Skeletal muscle tissue (tissue), 4 donors: ENCODE data around the gene OLIG2. TPM values are rescaled to one million over a fixed set of nuclear protein-coding genes. Genes with fewer than 3 reads are reported as not detected.
A peak's percentile ranks its signal among the peaks of the same experiment; 100 is the strongest.

Experiments
- H3K27ac ChIP-seq: one replicate; pipeline ENCODE4 v1.7.0; 2013; ENCODE audit warnings: mild to moderate bottlenecking, low read depth, low read length, inconsistent platforms
- H3K27me3 ChIP-seq, 3 donors: one replicate each; pipeline ENCODE4 v1.7.0; 2013; ENCODE audit warnings: low read length in 3 of 3; ENCODE audit not compliant: control insufficient read depth in 3 of 3, insufficient read depth in 3 of 3
- H3K36me3 ChIP-seq, 3 donors: one replicate each; pipeline ENCODE4 v1.7.0; 2013; ENCODE audit warnings: low read length in 3 of 3; ENCODE audit not compliant: control insufficient read depth in 3 of 3, insufficient read depth in 3 of 3
- H3K4me1 ChIP-seq, 3 donors: one replicate each; pipeline ENCODE4 v1.7.0; 2013; ENCODE audit warnings: low read length in 3 of 3, mild to moderate bottlenecking in 3 of 3; ENCODE audit not compliant: control insufficient read depth in 3 of 3, insufficient read depth in 3 of 3
- H3K4me3 ChIP-seq, 3 donors: one replicate each; pipeline ENCODE4 v1.7.0; 2013; ENCODE audit warnings: low read length in 3 of 3
- H3K9ac ChIP-seq, 3 donors: one replicate each; pipeline ENCODE4 v1.7.0; 2013; ENCODE audit warnings: low read length in 3 of 3, mild to moderate bottlenecking in 3 of 3, moderate library complexity in 2 of 3, low read depth in 1 of 3
- H3K9me3 ChIP-seq, 3 donors: one replicate each; pipeline ENCODE4 v1.7.0; 2013; ENCODE audit warnings: low read length in 3 of 3; ENCODE audit not compliant: control insufficient read depth in 3 of 3
- total RNA-seq: library from RNA; depleted of rRNA; stranded (reverse); fragments of >200 nt; gene quantifications from one replicate; pipeline ENCODE4 v1.2.3, GENCODE V29; 2014
- donor health status: Osteomylitis.

OLIG2 gene
- total RNA-seq, 1 donor from 2014 or later, result not detected

DNA sequence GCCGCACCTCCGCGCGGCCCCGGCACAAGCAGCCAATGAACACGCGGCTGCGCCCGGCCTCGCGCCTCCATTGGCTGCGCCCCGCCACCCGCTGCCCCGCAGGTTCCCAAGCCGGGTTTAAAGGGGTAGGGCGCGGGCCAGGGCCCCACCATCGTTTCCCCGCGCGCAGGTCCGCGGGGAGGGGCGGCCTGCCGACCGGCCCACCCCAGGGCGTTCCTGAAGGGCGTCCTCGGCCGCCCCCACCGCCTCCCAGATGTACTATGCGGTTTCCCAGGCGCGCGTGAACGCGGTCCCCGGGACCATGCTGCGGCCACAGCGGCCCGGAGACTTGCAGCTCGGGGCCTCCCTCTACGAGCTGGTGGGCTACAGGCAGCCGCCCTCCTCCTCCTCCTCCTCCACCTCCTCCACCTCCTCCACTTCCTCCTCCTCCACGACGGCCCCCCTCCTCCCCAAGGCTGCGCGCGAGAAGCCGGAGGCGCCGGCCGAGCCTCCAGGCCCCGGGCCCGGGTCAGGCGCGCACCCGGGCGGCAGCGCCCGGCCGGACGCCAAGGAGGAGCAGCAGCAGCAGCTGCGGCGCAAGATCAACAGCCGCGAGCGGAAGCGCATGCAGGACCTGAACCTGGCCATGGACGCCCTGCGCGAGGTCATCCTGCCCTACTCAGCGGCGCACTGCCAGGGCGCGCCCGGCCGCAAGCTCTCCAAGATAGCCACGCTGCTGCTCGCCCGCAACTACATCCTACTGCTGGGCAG is 44.4 kb downstream of the OLIG2 start, which contains the start of gene OLIG1:
Gene OLIG1, plus strand, starts transcription at position 148 of the 750 bp plus-strand sequence. Its CDS starts 106 bp downstream, at position 254.
- peak within 1 kb of the TSS in 1 of 3 donors; percentile 50 for H3K9ac ChIP-seq
- peaks cover 11 to 17% (median 15%) of the 10 kb centered on the region in 3 donors for H3K4me1 ChIP-seq
- H3K9me3 ChIP-seq, result no peaks in the 10 kb centered on the region
- no peaks in the 10 kb centered on the region for H3K36me3 ChIP-seq
- peaks cover 72 to 79% (median 75%) of the 10 kb centered on the region in 3 donors for H3K27me3 ChIP-seq
- no peak within 1 kb of the TSS for H3K27ac ChIP-seq
- H3K4me3 ChIP-seq, result peak within 1 kb of the TSS; percentile 48 to 72 (median 59)

DNA sequence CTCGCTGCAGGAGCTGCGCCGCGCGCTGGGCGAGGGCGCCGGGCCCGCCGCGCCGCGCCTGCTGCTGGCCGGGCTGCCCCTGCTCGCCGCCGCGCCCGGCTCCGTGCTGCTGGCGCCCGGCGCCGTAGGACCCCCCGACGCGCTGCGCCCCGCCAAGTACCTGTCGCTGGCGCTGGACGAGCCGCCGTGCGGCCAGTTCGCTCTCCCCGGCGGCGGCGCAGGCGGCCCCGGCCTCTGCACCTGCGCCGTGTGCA is 44.9 kb downstream of the OLIG2 start:
- peak overlapping the region in 2 of 3 donors; percentile 59 to 72 for H3K4me3 ChIP-seq
- no peak overlapping the region for H3K27ac ChIP-seq
- H3K27me3 ChIP-seq, result peaks cover 73 to 84% (median 77%) of the 10 kb centered on the region in 3 donors
- peaks cover 11 to 17% (median 15%) of the 10 kb centered on the region in 3 donors for H3K4me1 ChIP-seq
- H3K9ac ChIP-seq, result peak overlapping the region in 1 of 3 donors; percentile 50
- no peaks in the 10 kb centered on the region for H3K36me3 ChIP-seq
- H3K9me3 ChIP-seq, result no peaks in the 10 kb centered on the region

DNA sequence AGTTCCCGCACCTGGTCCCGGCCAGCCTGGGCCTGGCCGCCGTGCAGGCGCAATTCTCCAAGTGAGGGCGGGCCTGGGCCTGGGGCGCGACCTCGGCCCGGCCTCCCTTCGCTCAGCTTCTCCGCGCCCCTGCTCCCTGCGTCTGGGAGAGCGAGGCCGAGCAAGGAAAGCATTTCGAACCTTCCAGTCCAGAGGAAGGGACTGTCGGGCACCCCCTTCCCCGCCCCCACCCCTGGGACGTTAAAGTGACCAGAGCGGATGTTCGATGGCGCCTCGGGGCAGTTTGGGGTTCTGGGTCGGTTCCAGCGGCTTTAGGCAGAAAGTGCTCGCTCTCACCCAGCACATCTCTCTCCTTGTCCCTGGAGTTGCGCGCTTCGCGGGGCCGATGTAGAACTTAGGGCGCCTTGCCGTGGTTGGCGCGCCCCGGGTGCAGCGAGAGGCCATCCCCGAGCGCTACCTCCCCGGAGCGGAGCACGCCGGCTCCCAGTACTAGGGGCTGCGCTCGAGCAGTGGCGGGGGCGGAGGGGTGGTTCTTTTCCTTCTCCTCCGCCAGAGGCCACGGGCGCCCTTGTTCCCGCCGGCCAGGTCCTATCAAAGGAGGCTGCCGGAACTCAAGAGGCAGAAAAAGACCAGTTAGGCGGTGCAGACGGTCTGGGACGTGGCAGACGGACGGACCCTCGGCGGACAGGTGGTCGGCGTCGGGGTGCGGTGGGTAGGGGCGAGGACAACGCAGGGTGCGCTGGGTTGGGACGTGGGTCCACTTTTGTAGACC is 45.4 kb downstream of the OLIG2 start:
- Histone ChIP-seq H3K36me3 (no peaks in the 10 kb centered on the region), H3K9ac (peak overlapping the region in 1 of 3 donors; percentile 8), H3K9me3 (no peaks in the 10 kb centered on the region), H3K27me3 (peaks cover 77 to 85% (median 82%) of the 10 kb centered on the region in 3 donors), H3K4me1 (peaks cover 11 to 17% (median 15%) of the 10 kb centered on the region in 3 donors), H3K27ac (no peak overlapping the region), H3K4me3 (peak overlapping the region; percentile 13 to 62 (median 59))

DNA sequence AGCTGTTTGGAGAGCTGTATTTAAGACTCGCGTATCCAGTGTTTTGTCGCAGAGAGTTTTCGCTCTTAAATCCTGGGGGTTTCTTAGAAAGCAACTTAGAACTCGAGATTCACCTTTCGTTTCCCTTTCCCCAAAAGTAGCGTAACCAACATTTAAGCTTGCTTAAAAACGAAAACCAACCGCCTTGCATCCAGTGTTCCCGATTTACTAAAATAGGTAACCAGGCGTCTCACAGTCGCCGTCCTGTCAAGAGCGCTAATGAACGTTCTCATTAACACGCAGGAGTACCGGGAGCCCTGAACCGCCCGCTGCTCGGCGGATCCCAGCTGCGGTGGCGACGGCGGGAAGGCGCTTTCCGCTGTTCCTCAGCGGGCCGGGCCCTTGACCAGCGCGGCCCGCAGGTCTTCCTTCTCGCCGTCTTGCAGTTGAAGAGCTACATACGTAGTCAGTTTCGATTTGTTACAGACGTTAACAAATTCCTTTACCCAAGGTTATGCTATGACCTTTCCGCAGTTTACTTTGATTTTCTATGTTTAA is 46.1 kb downstream of the OLIG2 start:
- H3K4me3 ChIP-seq, result peak overlapping the region; percentile 59 to 62 (median 61)
- no peaks in the 10 kb centered on the region for H3K9me3 ChIP-seq
- no peaks in the 10 kb centered on the region for H3K36me3 ChIP-seq
- no peak overlapping the region for H3K27ac ChIP-seq
- H3K27me3 ChIP-seq, result peaks cover 76 to 82% (median 78%) of the 10 kb centered on the region in 3 donors
- peaks cover 11 to 17% (median 15%) of the 10 kb centered on the region in 3 donors for H3K4me1 ChIP-seq
- H3K9ac ChIP-seq, result no peak overlapping the region

DNA sequence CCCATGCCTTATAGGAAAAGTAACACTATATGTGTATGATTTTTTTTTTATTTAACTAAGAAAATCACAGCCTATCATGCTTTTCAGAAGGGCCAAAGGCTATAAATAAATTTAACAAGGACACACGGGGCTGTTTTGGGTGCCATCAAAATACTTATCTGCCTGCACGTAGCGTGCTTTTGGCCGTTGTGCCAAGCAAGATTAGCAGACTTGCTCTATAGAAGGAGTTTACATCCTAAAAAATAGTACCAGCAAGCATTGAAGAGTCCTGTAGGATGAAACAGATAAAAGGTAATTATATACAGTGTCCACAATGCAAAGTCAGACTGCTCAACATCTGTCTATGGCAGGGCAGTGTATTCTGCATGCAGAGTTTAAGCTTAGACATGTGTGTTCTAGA is 47.9 kb downstream of the OLIG2 start:
- Histone ChIP-seq H3K27ac (no peak overlapping the region), H3K36me3 (no peaks in the 10 kb centered on the region), H3K9ac (no peak overlapping the region), H3K27me3 (peaks cover 69 to 75% (median 73%) of the 10 kb centered on the region in 3 donors), H3K9me3 (no peaks in the 10 kb centered on the region), H3K4me3 (no peak overlapping the region), H3K4me1 (peaks cover 11 to 17% (median 15%) of the 10 kb centered on the region in 3 donors)

DNA sequence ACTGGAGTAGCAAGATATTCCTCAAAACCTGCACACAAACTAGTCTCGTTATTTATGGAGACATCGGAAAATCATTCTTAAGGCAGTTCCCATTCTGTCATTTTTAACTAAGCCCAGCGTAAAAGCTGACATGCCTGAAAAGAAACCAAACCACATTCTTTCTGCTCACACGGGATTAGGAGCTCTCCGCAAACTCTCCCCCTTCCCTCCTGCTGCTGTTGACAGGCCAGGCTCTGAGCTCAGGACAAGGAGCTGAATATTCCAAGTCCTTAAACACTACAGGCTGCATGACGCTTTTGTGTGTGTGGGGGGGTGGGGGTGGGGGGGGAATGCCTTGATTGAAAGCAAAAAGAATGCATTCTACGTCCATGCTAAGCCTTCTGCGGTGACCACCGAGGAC is 49.4 kb downstream of the OLIG2 start:
- Histone ChIP-seq H3K36me3 (no peaks in the 10 kb centered on the region), H3K4me1 (peaks cover 11 to 15% (median 13%) of the 10 kb centered on the region in 3 donors), H3K9ac (no peak overlapping the region), H3K27ac (no peak overlapping the region), H3K9me3 (no peaks in the 10 kb centered on the region), H3K27me3 (peaks cover 57 to 69% (median 61%) of the 10 kb centered on the region in 3 donors), H3K4me3 (no peak overlapping the region)

DNA sequence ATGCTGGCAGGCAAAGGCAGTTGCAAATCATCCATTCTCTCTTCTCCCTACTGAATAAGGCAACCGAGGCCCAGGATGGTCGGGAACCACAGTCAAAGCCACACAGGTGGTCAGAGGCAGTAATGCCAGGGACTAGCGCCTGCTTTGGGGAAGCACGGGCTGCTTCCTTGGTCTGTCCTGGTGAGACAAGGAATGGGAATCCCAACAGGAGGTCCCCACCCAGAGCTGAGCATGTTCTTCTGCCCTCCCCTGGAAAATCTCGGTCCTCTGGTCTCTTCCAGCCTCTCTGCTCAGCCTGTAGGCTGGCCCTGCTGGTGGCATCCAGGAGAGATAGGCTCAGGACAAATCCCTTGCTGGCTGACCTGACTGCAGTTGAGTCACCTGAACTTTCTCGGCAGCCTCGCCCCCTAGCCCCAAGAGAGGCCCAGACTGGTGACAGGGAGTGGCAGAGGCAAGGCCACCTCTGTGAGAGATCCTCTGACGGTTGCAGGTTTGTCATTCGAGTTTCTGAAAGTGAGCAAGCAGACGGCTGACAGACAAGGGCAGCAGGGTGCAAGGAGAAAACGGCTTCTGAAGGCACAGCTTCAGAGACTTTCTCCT is 50.0 kb downstream of the OLIG2 start:
- H3K9ac ChIP-seq, result no peak overlapping the region
- no peaks in the 10 kb centered on the region for H3K9me3 ChIP-seq
- H3K4me3 ChIP-seq, result no peak overlapping the region
- H3K4me1 ChIP-seq, result peaks cover 11% of the 10 kb centered on the region in 3 donors
- peaks cover 56 to 71% (median 57%) of the 10 kb centered on the region in 3 donors for H3K27me3 ChIP-seq
- H3K27ac ChIP-seq, result no peak overlapping the region
- no peaks in the 10 kb centered on the region for H3K36me3 ChIP-seq

DNA sequence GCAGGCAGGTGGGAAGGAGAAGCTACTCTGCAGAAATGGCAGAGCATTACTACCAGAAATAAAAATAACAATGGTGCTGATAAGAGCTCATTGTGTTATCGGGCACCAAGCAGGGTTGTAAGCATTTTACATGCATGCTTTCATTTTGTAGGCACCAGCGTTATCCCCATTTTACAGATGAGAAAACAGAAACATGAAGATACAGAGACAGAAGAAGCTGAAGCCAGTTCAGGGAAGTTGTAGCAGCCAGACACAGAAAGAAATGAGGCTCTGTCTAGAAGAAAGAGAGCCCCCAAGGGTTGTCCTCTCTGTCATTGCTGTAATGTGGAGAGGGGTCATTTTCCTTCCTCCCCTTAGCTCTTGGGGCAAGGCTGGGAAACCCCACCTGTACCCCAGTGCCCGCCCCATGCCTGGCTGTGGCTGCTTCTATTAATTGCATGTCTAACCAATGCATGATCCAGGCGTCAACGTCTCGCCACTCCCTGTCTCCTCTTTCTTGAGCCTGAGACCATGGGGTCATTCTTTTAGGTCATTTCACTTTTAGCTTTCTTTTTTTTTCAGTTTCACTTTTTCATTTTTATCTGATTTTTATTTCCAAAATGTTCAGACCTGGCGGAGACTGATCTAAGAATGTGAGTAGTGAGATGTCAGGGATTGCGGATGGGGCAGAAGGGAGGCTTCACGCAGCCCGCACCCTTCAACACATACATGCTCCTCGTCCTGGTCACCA is 51.0 kb downstream of the OLIG2 start:
- peaks cover 2 to 4% (median 3%) of the 10 kb centered on the region in 3 donors for H3K4me1 ChIP-seq
- no peak overlapping the region for H3K9ac ChIP-seq
- peaks cover 46 to 60% (median 49%) of the 10 kb centered on the region in 3 donors for H3K27me3 ChIP-seq
- no peaks in the 10 kb centered on the region for H3K36me3 ChIP-seq
- no peaks in the 10 kb centered on the region for H3K9me3 ChIP-seq
- H3K4me3 ChIP-seq, result no peak overlapping the region
- H3K27ac ChIP-seq, result no peak overlapping the region
